IMR-90 (cell line): ENCODE data around the gene PRKCH. TPM values are rescaled to one million over a fixed set of nuclear protein-coding genes. Genes with fewer than 3 reads are reported as not detected.
A peak's percentile ranks its signal among the peaks of the same experiment; 100 is the strongest.

Source experiments
- ATAC-seq: fragments of 200-7000 bp; cut with Tn5 transposase; 2 replicates; pipeline ENCODE4 v1.9.1; 2020; ENCODE audit warnings: low read depth, mild to moderate bottlenecking, moderate library complexity
- BruUV-seq: library from RNA; stranded (reverse); fragments of 400-500 nt; replicated peaks from 2 replicates; lab custom pipeline; 2021; lab: Mats Ljungman, UMichigan
- CTCF ChIA-PET: fragments of 300-600 bp; formaldehyde crosslinking; extraction: SDS; loops from one replicate; lab custom pipeline; 2021; ENCODE audit warnings: antibody characterized with exemption; lab: Yijun Ruan, JAX
- POLR2A ChIA-PET: fragments of 300-600 bp; sonication (Branson Sonifier 250); formaldehyde crosslinking; loops from one replicate; lab custom pipeline; 2022; ENCODE audit warnings: antibody characterized with exemption; ENCODE audit not compliant: unreplicated experiment; lab: Charles Lee
- DNase-seq: peaks from one replicate; pipeline ENCODE4 v3.0.0; 2013
- H2AFZ ChIP-seq: replicated peaks from 2 replicates; pipeline ENCODE3; 2013; ENCODE audit warnings: low read length, mild to moderate bottlenecking; ENCODE audit not compliant: poor library complexity
- H2AK5ac ChIP-seq: 2 replicates; pipeline ENCODE4 v1.6.1; 2013; ENCODE audit warnings: low read depth, low read length, inconsistent platforms
- H2AK9ac ChIP-seq: replicated peaks from 2 replicates; pipeline ENCODE3; 2013; ENCODE audit warnings: mild to moderate bottlenecking, low read depth, low read length, moderate library complexity; ENCODE audit not compliant: poor library complexity
- H2BK120ac ChIP-seq: 2 replicates; pipeline ENCODE4 v1.6.1; 2013; ENCODE audit warnings: low read depth, low read length, inconsistent platforms
- H2BK15ac ChIP-seq: 3 replicates; pipeline ENCODE4 v1.6.1; 2013; ENCODE audit warnings: low read depth, low read length, inconsistent platforms
- H2BK20ac ChIP-seq: 2 replicates; pipeline ENCODE4 v1.6.1; 2013; ENCODE audit warnings: low read depth, mild to moderate bottlenecking, inconsistent platforms, low read length, moderate library complexity
- H2BK5ac ChIP-seq: 2 replicates; pipeline ENCODE4 v1.6.1; 2013; ENCODE audit warnings: mild to moderate bottlenecking, low read depth, low read length, inconsistent platforms; ENCODE audit not compliant: poor library complexity, severe bottlenecking
- H3K14ac ChIP-seq: replicated peaks from 2 replicates; pipeline ENCODE4 v1.6.1; 2013; ENCODE audit warnings: low read depth, low read length, inconsistent platforms
- H3K18ac ChIP-seq: 2 replicates; pipeline ENCODE4 v1.6.1; 2013; ENCODE audit warnings: low read depth, low read length, control low read depth
- H3K23ac ChIP-seq: 2 replicates; pipeline ENCODE4 v1.6.1; 2013; ENCODE audit warnings: low read depth, low read length, inconsistent platforms
- H3K27ac ChIP-seq: 2 replicates; pipeline ENCODE4 v1.5.1; 2013; ENCODE audit warnings: mild to moderate bottlenecking, control low read depth, low read length; ENCODE audit not compliant: insufficient read depth
- H3K27me3 ChIP-seq: 2 replicates; pipeline ENCODE4 v1.6.1; 2013; ENCODE audit warnings: low read length; ENCODE audit not compliant: control insufficient read depth, insufficient read depth
- H3K36me3 ChIP-seq: 2 replicates; pipeline ENCODE4 v1.6.1; 2013; ENCODE audit warnings: low read length, mixed read lengths; ENCODE audit not compliant: control insufficient read depth, insufficient read depth
- H3K4ac ChIP-seq: 2 replicates; pipeline ENCODE4 v1.6.1; 2013; ENCODE audit warnings: low read depth, low read length, inconsistent platforms
- H3K4me1 ChIP-seq: 2 replicates; pipeline ENCODE4 v1.6.1; 2013; ENCODE audit warnings: low read length, mixed read lengths; ENCODE audit not compliant: control insufficient read depth, insufficient read depth
- H3K4me2 ChIP-seq: 2 replicates; pipeline ENCODE4 v1.6.1; 2013; ENCODE audit warnings: low read depth, mild to moderate bottlenecking, control low read depth, low read length, moderate library complexity
- H3K4me3 ChIP-seq: 2 replicates; pipeline ENCODE4 v1.5.1; 2013; ENCODE audit warnings: low read depth, mild to moderate bottlenecking, control low read depth, low read length, moderate library complexity; ENCODE audit not compliant: insufficient read depth
- H3K56ac ChIP-seq: 2 replicates; pipeline ENCODE4 v1.6.1; 2013; ENCODE audit warnings: low read length, inconsistent platforms; ENCODE audit not compliant: insufficient read depth; ENCODE audit errors: extremely low read depth
- H3K79me1 ChIP-seq, 2 experiments: 2 replicates each; pipeline ENCODE4 v1.6.1; 2013; ENCODE audit warnings: low read length in 2 of 2, inconsistent platforms in 1 of 2, low read depth in 1 of 2
- H3K9ac ChIP-seq: 2 replicates; pipeline ENCODE4 v1.6.1; 2013; ENCODE audit warnings: low read depth, low read length, control low read depth
- H3K9me1 ChIP-seq: 2 replicates; pipeline ENCODE4 v1.6.1; 2013; ENCODE audit warnings: low read length, inconsistent platforms; ENCODE audit not compliant: insufficient read depth
- H3K9me3 ChIP-seq: 2 replicates; pipeline ENCODE4 v1.6.1; 2013; ENCODE audit warnings: low read length; ENCODE audit not compliant: control insufficient read depth, insufficient read depth
- H4K20me1 ChIP-seq: 2 replicates; pipeline ENCODE4 v1.6.1; 2013; ENCODE audit warnings: low read length, inconsistent platforms; ENCODE audit not compliant: insufficient read depth
- H4K5ac ChIP-seq: 2 replicates; pipeline ENCODE4 v1.6.1; 2013; ENCODE audit warnings: mild to moderate bottlenecking, low read depth, low read length, control low read depth
- H4K8ac ChIP-seq, 2 experiments: 2 replicates each; pipeline ENCODE4 v1.6.1; 2013; ENCODE audit warnings: low read depth in 2 of 2, low read length in 2 of 2, control low read depth in 1 of 2, inconsistent platforms in 1 of 2
- H4K91ac ChIP-seq: 2 replicates; pipeline ENCODE4 v1.6.1; 2013; ENCODE audit warnings: low read depth, low read length, inconsistent platforms; ENCODE audit not compliant: insufficient read depth
- CEBPB ChIP-seq: IDR thresholded peaks from 2 replicates; pipeline ENCODE4 v1.6.1; 2012; ENCODE audit warnings: low read depth, low read length, improper control_type of control experiment
- FOS ChIP-seq: fragments of 150-350 bp; IDR thresholded peaks from 2 replicates; pipeline ENCODE4 v1.6.1; 2016; ENCODE audit warnings: low read depth, low read length
- MAFK ChIP-seq: IDR thresholded peaks from 2 replicates; pipeline ENCODE4 v1.6.1; 2012; ENCODE audit warnings: low read depth, low read length, improper control_type of control experiment
- MAZ ChIP-seq: IDR thresholded peaks from 2 replicates; pipeline ENCODE4 v1.6.1; 2012; ENCODE audit warnings: low read depth, mild to moderate bottlenecking, low read length, improper control_type of control experiment, moderate library complexity, borderline replicate concordance
- POLR2A ChIP-seq: IDR thresholded peaks from 2 replicates; pipeline ENCODE4 v1.6.1; 2012; ENCODE audit warnings: mild to moderate bottlenecking, low read depth, low read length
- RFX5 ChIP-seq: IDR thresholded peaks from 2 replicates; pipeline ENCODE4 v1.8.0; 2012; ENCODE audit warnings: low read depth, mild to moderate bottlenecking, low read length, moderate library complexity
- SMC3 ChIP-seq: fragments of 150-350 bp; IDR thresholded peaks from 2 replicates; pipeline ENCODE4 v1.6.1; 2016; ENCODE audit warnings: low read depth, mild to moderate bottlenecking, antibody characterized with exemption, low read length, moderate library complexity
- WGBS, 2 experiments: methylation state at CpG; one replicate each; pipeline versions ENCODE4 v1.1.5 to v1.1.7; 2013; ENCODE audit warnings: missing lambda C conversion rate in 2 of 2; ENCODE audit not compliant: insufficient read length in 1 of 2; ENCODE audit errors: extremely low coverage in 2 of 2; 5-methylcytosine and 5-hydroxymethylcytosine counted together
- dilution Hi-C: fragments of 300-500 bp; cut with HindIII; formaldehyde crosslinking; loops from one replicate; pipeline ENCODE4 v1.14.3; 2018; ENCODE audit warnings: low sequenced_read_pairs; ENCODE audit not compliant: unreplicated experiment
- in situ Hi-C: fragments of 300-500 bp; cut with MboI; formaldehyde crosslinking; loops from 3 replicates; pipeline ENCODE4 v1.14.3; 2019; ENCODE audit warnings: low sequenced_read_pairs, inconsistent platforms, mixed read lengths
- intact Hi-C: fragments of 100-400 bp; cut with micrococcal nuclease; formaldehyde crosslinking; loops from 2 replicates; pipeline ENCODE4 v1.10.0; 2022
- polyA plus RNA-seq, 3 experiments: library from polyadenylated mRNA; depleted of rRNA; stranded (reverse); fragments of >200 nt; gene quantifications; 2 replicates each; pipeline ENCODE4 v1.2.3, GENCODE V29; 2012; ENCODE audit warnings: low replicate concordance in 1 of 3
- total RNA-seq: library from RNA; depleted of rRNA; stranded (reverse); fragments of >200 nt; gene quantifications from 2 replicates; pipeline ENCODE4 v1.2.3, GENCODE V29; 2012
- TF ChIP-seq, protein P1 (sequence below): fragments of 150-350 bp; IDR thresholded peaks from 2 replicates; pipeline ENCODE4 v1.6.1; 2017; ENCODE audit warnings: mild to moderate bottlenecking, antibody characterized with exemption, low read length, low read depth
- TF ChIP-seq, protein P2 (sequence below): fragments of 150-350 bp; IDR thresholded peaks from 2 replicates; pipeline ENCODE4 v1.6.1; 2016; ENCODE audit warnings: low read depth, mild to moderate bottlenecking, low read length, moderate library complexity, borderline replicate concordance

PRKCH gene
- total and polyA plus RNA-seq, 2 of the 4 experiments (the other 2 are of a cell fraction): 1.6 to 2.3 TPM

DNA sequence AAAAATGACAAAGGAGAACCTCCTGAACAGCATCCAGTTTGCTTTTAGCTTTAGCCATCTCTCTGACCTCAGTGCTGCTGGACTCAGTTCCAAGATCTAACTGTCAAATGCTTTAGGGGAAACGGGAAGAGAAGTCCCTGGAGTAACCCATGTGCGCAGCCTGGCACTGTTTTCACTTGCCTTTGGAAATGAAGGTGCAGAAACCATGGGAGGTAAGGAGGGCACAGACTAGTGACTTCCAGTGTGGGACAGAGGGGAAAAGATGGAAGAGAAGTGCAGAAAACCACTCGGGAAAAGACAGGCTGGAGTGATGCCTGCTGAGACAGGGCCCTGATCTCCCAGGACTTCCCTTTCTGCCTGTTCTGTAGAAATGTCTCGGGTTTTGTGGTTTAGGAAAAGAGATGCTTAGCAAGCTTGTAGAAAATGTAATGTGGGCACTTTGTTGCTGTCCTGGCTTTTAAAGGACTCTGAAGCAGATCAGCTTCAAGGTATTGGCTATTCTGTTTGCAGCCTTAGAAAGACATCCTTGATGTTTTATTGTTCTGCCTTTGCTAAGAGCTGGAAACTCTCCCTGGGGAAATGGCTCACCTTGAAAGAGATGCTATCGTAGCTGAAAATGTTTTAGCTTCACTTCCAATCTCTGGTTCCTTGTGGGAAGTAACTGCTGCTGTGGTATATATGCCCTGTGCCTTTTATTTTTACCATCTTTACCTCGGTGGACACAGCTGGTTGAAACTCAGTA, 249.3 kb downstream of the PRKCH start (continued):
- TF ChIP-seq POLR2A: no peak
- TF ChIP-seq MAZ: no peak

DNA sequence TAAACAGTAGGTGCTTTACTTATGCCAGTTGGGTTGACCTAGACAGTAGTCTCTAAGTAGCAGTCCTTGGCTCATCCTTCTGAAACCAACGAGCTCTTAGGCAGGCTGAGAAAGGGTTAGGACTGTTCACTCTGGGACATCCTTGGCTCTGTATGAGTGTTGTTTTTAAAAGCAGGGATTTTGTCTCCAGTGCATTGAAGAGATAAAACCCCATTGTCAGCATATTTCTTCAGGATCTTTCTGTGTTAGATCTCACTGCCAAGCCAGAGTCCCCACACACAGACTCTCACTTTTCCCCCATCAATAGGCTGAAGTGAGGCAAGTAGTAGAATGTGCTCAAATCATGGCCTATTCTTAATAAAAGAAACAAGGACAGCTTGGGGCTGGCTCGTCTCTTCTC, 250.5 kb downstream of the PRKCH start:
- TF ChIP-seq, protein P1, sequence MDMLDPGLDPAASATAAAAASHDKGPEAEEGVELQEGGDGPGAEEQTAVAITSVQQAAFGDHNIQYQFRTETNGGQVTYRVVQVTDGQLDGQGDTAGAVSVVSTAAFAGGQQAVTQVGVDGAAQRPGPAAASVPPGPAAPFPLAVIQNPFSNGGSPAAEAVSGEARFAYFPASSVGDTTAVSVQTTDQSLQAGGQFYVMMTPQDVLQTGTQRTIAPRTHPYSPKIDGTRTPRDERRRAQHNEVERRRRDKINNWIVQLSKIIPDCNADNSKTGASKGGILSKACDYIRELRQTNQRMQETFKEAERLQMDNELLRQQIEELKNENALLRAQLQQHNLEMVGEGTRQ: no peak
- TF ChIP-seq MAFK: peak; percentile 91
- no peak for TF ChIP-seq CEBPB
- TF ChIP-seq MAZ: no peak
- TF ChIP-seq RFX5: no peak
- TF ChIP-seq SMC3: no peak
- TF ChIP-seq, protein P2, sequence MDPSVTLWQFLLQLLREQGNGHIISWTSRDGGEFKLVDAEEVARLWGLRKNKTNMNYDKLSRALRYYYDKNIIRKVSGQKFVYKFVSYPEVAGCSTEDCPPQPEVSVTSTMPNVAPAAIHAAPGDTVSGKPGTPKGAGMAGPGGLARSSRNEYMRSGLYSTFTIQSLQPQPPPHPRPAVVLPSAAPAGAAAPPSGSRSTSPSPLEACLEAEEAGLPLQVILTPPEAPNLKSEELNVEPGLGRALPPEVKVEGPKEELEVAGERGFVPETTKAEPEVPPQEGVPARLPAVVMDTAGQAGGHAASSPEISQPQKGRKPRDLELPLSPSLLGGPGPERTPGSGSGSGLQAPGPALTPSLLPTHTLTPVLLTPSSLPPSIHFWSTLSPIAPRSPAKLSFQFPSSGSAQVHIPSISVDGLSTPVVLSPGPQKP: no peak
- TF ChIP-seq FOS: no peak
- no peak for TF ChIP-seq POLR2A
- Histone ChIP-seq H3K23ac (no peak overlapping the region; the same call in 1 of the 2 replicates), H3K9me3 (no peaks in the 10 kb centered on the region), H3K4me1 (peaks cover 47% of the 10 kb centered on the region), H3K36me3 (no peaks in the 10 kb centered on the region), H2BK20ac (peak overlapping the region; percentile 29; the same call in 1 of the 2 replicates), H3K79me1 (peaks cover 4 to 13% of the 10 kb centered on the region in 2 experiments; a peak in 3 of 4 replicates), H3K27ac (no peak overlapping the region), H4K91ac (peak overlapping the region; percentile 47), H3K4me3 (no peak overlapping the region), H2AK5ac (peak overlapping the region; percentile 41), H4K5ac (no peak overlapping the region), H3K9ac (no peak overlapping the region), H3K14ac (peak overlapping the region; percentile 40; the same call in 1 of the 2 replicates), H3K56ac (no peak overlapping the region), H3K4ac (peak overlapping the region; percentile 29; the same call in 1 of the 2 replicates), H2BK120ac (peak overlapping the region; percentile 35; the same call in 1 of the 2 replicates), H3K27me3 (no peaks in the 10 kb centered on the region), H3K9me1 (peaks cover 21% of the 10 kb centered on the region), H2AK9ac (no peak overlapping the region), H2AFZ (no peak overlapping the region), H4K8ac (no peak overlapping the region), H3K18ac (peak overlapping the region; percentile 33), H3K4me2 (no peak overlapping the region), H4K20me1 (no peaks in the 10 kb centered on the region), H2BK15ac (peak overlapping the region; percentile 33; the same call in 1 of the 3 replicates), H2BK5ac (no peak overlapping the region)
- dilution Hi-C loops (no loop called here), intact Hi-C loops (no loop called here), in situ Hi-C loops (loop anchor here (25.0 kb wide), 1 partner anchor 935 kb away; the partner anchor contains the start of gene SIX1)
- no TSS peak for BruUV-seq
- no CpG with 5 or more reads among the region's 2 CpGs for WGBS, 2 experiments
- POLR2A ChIA-PET: no interaction called here
- ATAC-seq: no peak
- DNase-seq: no peak
- CTCF ChIA-PET: no interaction called here
